H1 (cell line): Measurements from ENCODE around the gene RPL36AL. TPM values are rescaled to one million over a fixed set of nuclear protein-coding genes. Genes with fewer than 3 reads are reported as not detected.

Experiments
- ATF2 ChIP-seq: IDR thresholded peaks from 2 replicates; pipeline ENCODE4 v1.6.1; 2012; ENCODE audit warnings: low read length, inconsistent platforms
- BRCA1 ChIP-seq: IDR thresholded peaks from 2 replicates; pipeline ENCODE4 v1.6.1; 2012; ENCODE audit warnings: low read depth, low read length, improper control_type of control experiment
- CHD7 ChIP-seq: fragments of 300-600 bp; sonication (generic); IDR thresholded peaks from 2 replicates; pipeline ENCODE4 v1.7.1; 2012; ENCODE audit warnings: low read length, moderate library complexity, mild to moderate bottlenecking, inconsistent platforms; ENCODE audit not compliant: insufficient replicate concordance
- EGR1 ChIP-seq: IDR thresholded peaks from 2 replicates; pipeline ENCODE4 v1.6.1; 2011; ENCODE audit warnings: low read depth, low read length, borderline replicate concordance
- KDM5A ChIP-seq: fragments of 200-600 bp; IDR thresholded peaks from 2 replicates; pipeline ENCODE4 v1.7.1; 2012; ENCODE audit warnings: mild to moderate bottlenecking, low read length, inconsistent platforms, mixed read lengths
- NANOG ChIP-seq: IDR thresholded peaks from 2 replicates; pipeline ENCODE4 v1.6.1; 2011; ENCODE audit warnings: low read length, low read depth, mild to moderate bottlenecking, inconsistent platforms; ENCODE audit not compliant: insufficient read depth, poor library complexity, severe bottlenecking
- SP2 ChIP-seq: IDR thresholded peaks from 2 replicates; pipeline ENCODE4 v1.6.1; 2012; ENCODE audit warnings: mild to moderate bottlenecking, low read length, inconsistent platforms
- TAF7 ChIP-seq: optimal IDR thresholded peaks from 2 replicates; pipeline ENCODE3; 2011; ENCODE audit warnings: low read depth, mild to moderate bottlenecking, inconsistent platforms, low read length, moderate library complexity, borderline replicate concordance
- TBP ChIP-seq: IDR thresholded peaks from 2 replicates; pipeline ENCODE4 v1.6.1; 2011; ENCODE audit warnings: low read depth, low read length, improper control_type of control experiment
- TCF12 ChIP-seq: IDR thresholded peaks from 2 replicates; pipeline ENCODE4 v1.6.1; 2011; ENCODE audit warnings: low read depth, mild to moderate bottlenecking, low read length
- TEAD4 ChIP-seq: IDR thresholded peaks from 2 replicates; pipeline ENCODE4 v1.6.1; 2012; ENCODE audit warnings: low read depth, low read length, inconsistent platforms, mixed read lengths
- polyA plus RNA-seq, 7 experiments: library from polyadenylated mRNA; depleted of rRNA in 3 of 7; stranded (reverse) in 5 of 7; unstranded in 2 of 7; fragments of >200 nt in 5 of 7; fragments of 200-250 nt in 2 of 7; gene quantifications; 1 replicate in 5 of 7; 2 replicates in 1 of 7; 4 replicates in 1 of 7; pipeline versions ENCODE4 v1.2.1 to v1.2.3, GENCODE V29; 2011 to 2013; ENCODE audit warnings: missing spikeins in 2 of 7, mixed read lengths in 2 of 7
- total RNA-seq: library from RNA; stranded (reverse); fragmentation: NEBNext Ultra II Directional; extraction: Animal tissue kit (Norgen Biotek cat#: 25700); gene quantifications from 2 replicates; pipeline ENCODE4 v1.2.1, GENCODE V29; 2021

The RPL36AL gene
- total and polyA plus RNA-seq, 2 of the 8 experiments (the other 6 are each of a cell fraction or from before 2014, with no cell fraction given), result 138 to 230 TPM

- TF ChIP-seq CHD7 (no peak), TBP (no peak), ATF2 (no peak), KDM5A (no peak), TAF7 (no peak), EGR1 (no peak), TCF12 (no peak), TEAD4 (no peak), SP2 (no peak), BRCA1 (no peak), NANOG (no peak)
These were observed 7.8 kb downstream of the RPL36AL start (continued) for GRCh38 chr14:49612671-49613070.
